Adipocyte (in vitro differentiated cells): ENCODE data around the gene NR0B2.

Source experiments
- DNase-seq: peaks from one replicate; pipeline ENCODE4 v3.0.0-alpha.2; 2015; ENCODE audit warnings: low read depth
- H3K27me3 ChIP-seq: replicated peaks from 2 replicates; pipeline ENCODE4 v1.7.0; 2013; ENCODE audit warnings: mild to moderate bottlenecking, low read length, moderate library complexity; ENCODE audit not compliant: control insufficient read depth, insufficient read depth
- H3K36me3 ChIP-seq: 2 replicates; pipeline ENCODE4 v1.7.0; 2013; ENCODE audit warnings: low read length, mild to moderate bottlenecking, moderate library complexity; ENCODE audit not compliant: control insufficient read depth, insufficient read depth, severe bottlenecking
- H3K4me1 ChIP-seq: 2 replicates; pipeline ENCODE4 v1.7.0; 2013; ENCODE audit warnings: mild to moderate bottlenecking, low read length, moderate library complexity; ENCODE audit not compliant: control insufficient read depth, insufficient read depth
- H3K4me3 ChIP-seq: 2 replicates; pipeline ENCODE4 v1.7.0; 2013; ENCODE audit warnings: mild to moderate bottlenecking, low read length, moderate library complexity
- H3K9ac ChIP-seq: 2 replicates; pipeline ENCODE4 v1.7.0; 2013; ENCODE audit warnings: mild to moderate bottlenecking, low read length, moderate library complexity
- H3K9me3 ChIP-seq: 2 replicates; pipeline ENCODE4 v1.7.0; 2013; ENCODE audit warnings: mild to moderate bottlenecking, low read length, moderate library complexity; ENCODE audit not compliant: control insufficient read depth

The NR0B2 gene

GRCh38 chr1:26923711-26924110 lies 9.9 kb upstream of the NR0B2 start:
- peaks cover 45% of the 10 kb centered on the region for H3K36me3 ChIP-seq
- no peak overlapping the region for H3K9ac ChIP-seq
- H3K9me3 ChIP-seq: no peaks in the 10 kb centered on the region
- peaks cover 18% of the 10 kb centered on the region for H3K4me1 ChIP-seq
- no peak overlapping the region for H3K4me3 ChIP-seq
- DNase-seq: no peak
- H3K27me3 ChIP-seq: no peaks in the 10 kb centered on the region

DNA sequence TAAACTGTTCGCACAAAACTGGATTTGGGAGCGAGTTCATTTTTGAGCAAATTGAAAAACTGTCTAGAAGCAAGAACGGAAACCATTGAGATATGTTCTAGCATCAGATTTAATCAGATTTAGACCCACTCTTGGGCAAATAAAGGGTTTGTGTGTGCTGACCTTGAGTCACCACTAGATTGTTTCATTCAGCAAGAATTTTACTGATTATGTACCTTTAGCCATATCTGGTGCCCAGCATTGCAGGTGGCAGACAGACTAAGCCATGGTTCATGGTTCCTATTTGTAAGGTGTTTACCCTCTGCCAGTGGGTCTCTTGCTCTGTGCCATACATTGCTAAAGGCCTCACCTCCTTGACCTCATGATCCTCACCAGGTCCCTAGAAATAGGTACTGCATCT lies 9.1 kb upstream of the NR0B2 start:
- Histone ChIP-seq H3K9me3 (no peaks in the 10 kb centered on the region), H3K27me3 (no peaks in the 10 kb centered on the region), H3K4me1 (peaks cover 18% of the 10 kb centered on the region), H3K36me3 (peaks cover 37% of the 10 kb centered on the region), H3K4me3 (peak overlapping the region; percentile 93), H3K9ac (peak overlapping the region; percentile 96)
- no peak for DNase-seq

DNA sequence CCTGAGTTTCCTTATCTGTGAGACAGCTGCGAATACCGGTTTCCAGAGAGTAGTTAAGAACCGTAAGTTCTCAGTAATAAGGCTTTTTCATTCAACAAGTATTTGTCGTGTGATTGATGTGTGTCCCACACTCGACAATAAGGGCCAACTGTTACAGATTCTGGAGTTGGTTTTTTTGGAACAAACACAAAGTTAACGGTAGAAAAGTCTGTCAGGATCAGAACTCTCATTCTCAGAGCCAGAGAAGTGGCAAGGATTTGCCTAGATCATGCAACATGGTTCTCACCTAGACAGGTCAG lies 8.6 kb upstream of the NR0B2 start:
- Histone ChIP-seq H3K9ac (peak overlapping the region; percentile 96), H3K36me3 (peaks cover 32% of the 10 kb centered on the region), H3K4me3 (peak overlapping the region; percentile 93), H3K27me3 (no peaks in the 10 kb centered on the region), H3K9me3 (no peaks in the 10 kb centered on the region), H3K4me1 (peaks cover 18% of the 10 kb centered on the region)
- DNase-seq: no peak

GRCh38 chr1:26921540-26922430 lies 8.0 kb upstream of the NR0B2 start, which contains the start of gene NUDC:
NUDC (plus strand) TSS chr1:26921743; CDS start chr1:26921849, 106 bp downstream.
- DNase-seq: peak; percentile 99
- Histone ChIP-seq H3K4me3 (peak within 1 kb of the TSS; percentile 93), H3K27me3 (no peaks in the 10 kb centered on the region), H3K9me3 (no peaks in the 10 kb centered on the region), H3K36me3 (peaks cover 27% of the 10 kb centered on the region), H3K4me1 (peaks cover 18% of the 10 kb centered on the region), H3K9ac (peak within 1 kb of the TSS; percentile 96)

DNA sequence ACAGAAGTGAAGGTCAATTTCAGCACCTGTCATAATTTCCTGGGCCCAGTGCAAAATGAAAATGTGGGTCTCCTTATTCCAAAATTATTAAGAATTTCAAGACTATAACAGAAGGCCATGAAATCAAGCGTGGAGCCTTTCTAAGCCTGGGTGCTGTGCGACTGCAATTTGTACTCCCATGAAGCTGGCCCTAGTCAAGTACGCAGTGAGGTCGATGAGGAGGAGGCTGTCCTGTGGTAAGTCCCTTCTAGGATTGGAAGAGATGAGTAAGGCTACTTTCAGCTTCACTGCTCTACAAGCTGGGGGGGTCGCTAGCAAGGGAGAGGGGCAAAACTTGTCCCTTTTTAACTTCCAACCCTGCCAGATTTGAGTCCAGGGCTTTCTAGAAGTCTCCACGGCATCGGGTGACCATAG lies 7.4 kb upstream of the NR0B2 start:
- Histone ChIP-seq H3K27me3 (no peaks in the 10 kb centered on the region), H3K4me1 (peaks cover 18% of the 10 kb centered on the region), H3K36me3 (peaks cover 20% of the 10 kb centered on the region), H3K9ac (peak overlapping the region; percentile 96), H3K9me3 (no peaks in the 10 kb centered on the region), H3K4me3 (peak overlapping the region; percentile 93)
- DNase-seq: no peak

DNA sequence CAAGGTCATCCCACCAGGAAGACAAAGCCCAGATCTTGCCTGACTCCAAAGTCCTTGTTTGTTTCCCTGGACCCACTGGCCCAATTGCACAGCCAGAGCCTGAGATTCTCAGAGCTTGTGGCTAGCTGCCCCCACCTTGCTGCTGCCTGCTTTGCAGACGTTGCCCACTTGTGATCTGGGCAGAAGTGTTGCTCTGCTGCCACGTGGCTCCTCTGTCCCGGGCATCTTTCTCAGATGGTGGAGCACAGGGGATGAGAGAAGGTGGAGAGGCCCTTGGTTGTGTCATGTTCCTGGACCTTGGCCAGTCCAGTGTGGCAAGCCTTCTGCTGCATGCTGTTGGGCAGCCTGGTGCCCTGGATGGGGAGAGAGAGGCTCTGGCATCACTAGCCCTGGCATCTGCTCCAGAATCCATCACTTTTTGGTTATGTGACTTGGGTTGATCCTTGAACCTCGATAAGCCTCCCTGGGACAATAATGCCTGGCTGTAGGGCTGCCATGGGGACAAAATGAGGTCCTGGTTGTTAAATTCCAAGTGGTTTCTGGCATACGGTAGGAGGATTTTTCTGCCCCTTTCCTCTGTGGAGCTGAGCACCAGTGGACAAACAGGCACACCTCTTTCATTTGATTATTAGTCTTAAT lies 1.5 kb upstream of the NR0B2 start:
- Histone ChIP-seq H3K36me3 (no peaks in the 10 kb centered on the region), H3K9ac (no peak overlapping the region)
- no peak for DNase-seq

DNA sequence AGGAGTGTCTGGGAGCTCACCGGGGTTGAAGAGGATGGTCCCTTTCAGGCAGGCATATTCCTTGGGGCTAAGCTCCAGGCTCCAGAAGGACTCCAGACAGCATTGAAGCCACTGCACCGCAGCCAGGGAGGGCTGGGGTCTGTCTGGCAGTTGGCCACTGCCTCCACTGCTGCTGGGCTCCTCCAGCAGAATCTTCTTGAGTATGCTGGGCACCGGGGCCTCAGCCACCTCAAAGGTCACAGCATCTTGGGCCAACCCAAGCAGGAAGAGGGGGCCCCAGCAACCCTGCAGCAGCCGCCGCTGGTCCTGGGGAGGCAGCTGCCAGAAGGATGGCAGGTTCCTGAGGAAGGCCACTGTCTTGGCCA lies 404 bp downstream of the NR0B2 start:
- H3K36me3 ChIP-seq: no peaks in the 10 kb centered on the region
- H3K9ac ChIP-seq: no peak overlapping the region
- no peaks in the 10 kb centered on the region for H3K27me3 ChIP-seq
- H3K4me3 ChIP-seq: no peak overlapping the region
- no peak for DNase-seq
- H3K9me3 ChIP-seq: no peaks in the 10 kb centered on the region
- no peaks in the 10 kb centered on the region for H3K4me1 ChIP-seq

More for the DNA sequence above, 1.5 kb upstream of the NR0B2 start:
- no peaks in the 10 kb centered on the region for H3K9me3 ChIP-seq
- no peak overlapping the region for H3K4me3 ChIP-seq
- no peaks in the 10 kb centered on the region for H3K4me1 ChIP-seq
- H3K27me3 ChIP-seq: no peaks in the 10 kb centered on the region

- DNase-seq: no peak
- Histone ChIP-seq H3K27me3 (no peaks in the 10 kb centered on the region), H3K4me1 (no peaks in the 10 kb centered on the region), H3K9me3 (no peaks in the 10 kb centered on the region), H3K36me3 (no peaks in the 10 kb centered on the region), H3K4me3 (no peak overlapping the region), H3K9ac (no peak overlapping the region)
These were observed 1.7 kb downstream of the NR0B2 start for GRCh38 chr1:26912147-26912490.

- DNase-seq: no peak
- Histone ChIP-seq H3K4me3 (no peak overlapping the region), H3K36me3 (no peaks in the 10 kb centered on the region), H3K4me1 (no peaks in the 10 kb centered on the region), H3K9ac (no peak overlapping the region), H3K27me3 (no peaks in the 10 kb centered on the region), H3K9me3 (no peaks in the 10 kb centered on the region)
These were observed 2.2 kb downstream of the NR0B2 start for GRCh38 chr1:26911399-26912146.

DNA sequence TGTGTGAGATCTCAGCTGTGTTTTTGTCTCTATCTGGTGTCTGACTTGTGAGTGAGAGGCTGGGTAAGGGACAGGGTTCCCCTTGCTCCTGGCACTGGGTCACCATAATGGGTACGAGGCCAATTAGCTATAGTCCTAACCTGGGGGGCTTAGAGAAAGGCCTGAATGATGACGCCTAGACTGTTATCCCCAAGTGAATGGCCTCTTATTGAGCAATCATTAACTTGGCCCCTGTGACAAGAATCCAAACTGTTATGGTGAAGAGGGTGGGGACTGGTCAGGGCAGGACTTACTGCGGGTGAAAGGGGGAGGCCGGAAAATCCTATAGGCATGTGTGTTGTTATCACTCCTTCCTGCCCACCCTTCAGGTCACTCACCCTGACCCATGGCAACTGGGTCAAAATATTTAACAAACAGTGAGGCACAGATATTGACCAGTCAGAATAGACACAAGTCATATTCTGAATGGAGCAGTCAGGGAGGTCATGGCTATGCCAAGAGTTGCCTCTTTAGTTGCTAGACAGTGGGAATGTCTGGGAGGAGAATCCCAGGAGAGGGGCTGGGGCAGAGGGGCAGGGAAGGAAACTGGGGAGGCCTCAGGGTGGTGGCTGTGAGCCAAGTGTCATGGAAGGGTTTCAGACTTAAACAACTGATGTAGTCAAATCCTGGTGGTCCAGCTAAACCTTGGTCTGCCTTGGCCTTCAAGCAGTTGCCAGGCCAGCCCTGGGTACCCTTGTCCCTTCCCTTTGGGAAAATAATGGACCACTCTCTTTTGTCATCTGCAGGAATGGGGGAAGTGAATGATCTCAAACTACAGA lies 3.2 kb downstream of the NR0B2 start:
- Histone ChIP-seq H3K4me1 (no peaks in the 10 kb centered on the region), H3K4me3 (no peak overlapping the region), H3K9me3 (no peaks in the 10 kb centered on the region), H3K36me3 (no peaks in the 10 kb centered on the region), H3K27me3 (no peaks in the 10 kb centered on the region), H3K9ac (no peak overlapping the region)
- no peak for DNase-seq

DNA sequence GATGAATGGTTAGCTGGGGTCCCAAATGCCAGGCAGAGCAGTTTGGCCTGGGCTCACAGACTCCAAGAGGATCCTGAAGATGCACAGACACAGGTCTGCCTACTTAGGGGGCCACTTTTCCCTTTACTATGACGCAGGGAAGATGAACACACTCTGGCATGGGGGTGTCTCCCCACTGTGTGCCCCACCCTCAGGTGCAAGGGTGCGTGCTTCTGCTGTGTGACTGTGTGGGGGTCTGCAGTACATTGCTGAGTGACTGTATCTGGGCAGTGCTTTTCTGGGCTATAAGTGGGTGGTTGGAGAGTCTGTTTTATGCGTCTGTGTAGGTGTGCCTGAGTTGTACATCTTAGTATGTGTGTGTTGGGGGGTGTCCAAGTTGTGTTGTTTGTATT lies 3.8 kb downstream of the NR0B2 start:
- no peaks in the 10 kb centered on the region for H3K9me3 ChIP-seq
- no peaks in the 10 kb centered on the region for H3K36me3 ChIP-seq
- no peak overlapping the region for H3K9ac ChIP-seq
- no peaks in the 10 kb centered on the region for H3K27me3 ChIP-seq
- H3K4me3 ChIP-seq: no peak overlapping the region
- no peak for DNase-seq
- no peaks in the 10 kb centered on the region for H3K4me1 ChIP-seq
